Measurements from ENCODE around the gene CREB3. TPM values are rescaled to one million over a fixed set of nuclear protein-coding genes. Genes with fewer than 3 reads are reported as not detected.

CREB3 gene
- total RNA-seq, 1 donor from 2014 or later, result 33.2 TPM

DNA sequence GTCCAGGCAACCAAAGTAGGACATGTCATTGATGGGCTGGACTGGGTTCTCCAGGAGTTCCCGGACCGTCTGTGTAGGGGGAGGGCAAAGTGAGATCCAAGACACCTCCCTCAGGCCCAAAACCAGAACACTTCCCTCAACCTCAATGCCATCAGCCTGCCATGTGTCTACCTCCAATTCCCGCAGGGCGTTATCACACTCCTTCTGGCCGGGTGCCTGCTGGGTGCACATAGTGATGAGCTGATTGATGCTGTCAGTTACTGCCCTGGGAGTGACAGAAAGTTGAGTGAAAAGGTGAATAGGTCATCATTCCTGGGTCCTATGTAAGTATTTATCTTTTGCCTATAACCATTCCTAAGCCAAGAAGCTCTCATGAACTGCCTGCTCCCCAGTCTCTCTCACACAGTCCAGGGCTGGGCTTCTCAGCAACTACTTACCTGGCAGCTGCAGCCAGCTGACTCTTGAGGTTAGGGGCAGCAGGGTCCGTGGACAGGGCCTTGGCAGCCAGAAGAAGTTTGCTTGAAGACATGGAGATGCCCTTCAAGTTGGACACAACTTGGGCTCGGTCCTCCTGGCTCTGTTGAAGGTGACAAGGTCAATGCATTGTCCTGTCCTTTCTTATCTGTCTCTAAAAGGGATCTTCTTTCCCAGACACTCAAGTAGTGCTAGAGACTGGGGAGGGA is 21.5 kb upstream of the CREB3 start:
- H3K9me3 Mint-ChIP-seq (ENCODE audit: low read depth), result no peaks in the 10 kb centered on the region
- no peak overlapping the region for H3K27ac Mint-ChIP-seq
- H3K27me3 Mint-ChIP-seq, result no peaks in the 10 kb centered on the region
- DNase-seq (ENCODE audit: low spot score, unreplicated experiment), result no peak
- H3K36me3 Mint-ChIP-seq (ENCODE audit: insufficient read depth), result peaks cover 38% of the 10 kb centered on the region
- no peaks in the 10 kb centered on the region for H3K4me1 Mint-ChIP-seq (ENCODE audit: low read depth)
- TF ChIP-seq, protein P1, sequence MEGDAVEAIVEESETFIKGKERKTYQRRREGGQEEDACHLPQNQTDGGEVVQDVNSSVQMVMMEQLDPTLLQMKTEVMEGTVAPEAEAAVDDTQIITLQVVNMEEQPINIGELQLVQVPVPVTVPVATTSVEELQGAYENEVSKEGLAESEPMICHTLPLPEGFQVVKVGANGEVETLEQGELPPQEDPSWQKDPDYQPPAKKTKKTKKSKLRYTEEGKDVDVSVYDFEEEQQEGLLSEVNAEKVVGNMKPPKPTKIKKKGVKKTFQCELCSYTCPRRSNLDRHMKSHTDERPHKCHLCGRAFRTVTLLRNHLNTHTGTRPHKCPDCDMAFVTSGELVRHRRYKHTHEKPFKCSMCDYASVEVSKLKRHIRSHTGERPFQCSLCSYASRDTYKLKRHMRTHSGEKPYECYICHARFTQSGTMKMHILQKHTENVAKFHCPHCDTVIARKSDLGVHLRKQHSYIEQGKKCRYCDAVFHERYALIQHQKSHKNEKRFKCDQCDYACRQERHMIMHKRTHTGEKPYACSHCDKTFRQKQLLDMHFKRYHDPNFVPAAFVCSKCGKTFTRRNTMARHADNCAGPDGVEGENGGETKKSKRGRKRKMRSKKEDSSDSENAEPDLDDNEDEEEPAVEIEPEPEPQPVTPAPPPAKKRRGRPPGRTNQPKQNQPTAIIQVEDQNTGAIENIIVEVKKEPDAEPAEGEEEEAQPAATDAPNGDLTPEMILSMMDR (IDR thresholded peaks at IDR 0.05; ENCODE audit: unreplicated experiment), result no peak
- no peak overlapping the region for H3K4me3 Mint-ChIP-seq (ENCODE audit: low read depth)

DNA sequence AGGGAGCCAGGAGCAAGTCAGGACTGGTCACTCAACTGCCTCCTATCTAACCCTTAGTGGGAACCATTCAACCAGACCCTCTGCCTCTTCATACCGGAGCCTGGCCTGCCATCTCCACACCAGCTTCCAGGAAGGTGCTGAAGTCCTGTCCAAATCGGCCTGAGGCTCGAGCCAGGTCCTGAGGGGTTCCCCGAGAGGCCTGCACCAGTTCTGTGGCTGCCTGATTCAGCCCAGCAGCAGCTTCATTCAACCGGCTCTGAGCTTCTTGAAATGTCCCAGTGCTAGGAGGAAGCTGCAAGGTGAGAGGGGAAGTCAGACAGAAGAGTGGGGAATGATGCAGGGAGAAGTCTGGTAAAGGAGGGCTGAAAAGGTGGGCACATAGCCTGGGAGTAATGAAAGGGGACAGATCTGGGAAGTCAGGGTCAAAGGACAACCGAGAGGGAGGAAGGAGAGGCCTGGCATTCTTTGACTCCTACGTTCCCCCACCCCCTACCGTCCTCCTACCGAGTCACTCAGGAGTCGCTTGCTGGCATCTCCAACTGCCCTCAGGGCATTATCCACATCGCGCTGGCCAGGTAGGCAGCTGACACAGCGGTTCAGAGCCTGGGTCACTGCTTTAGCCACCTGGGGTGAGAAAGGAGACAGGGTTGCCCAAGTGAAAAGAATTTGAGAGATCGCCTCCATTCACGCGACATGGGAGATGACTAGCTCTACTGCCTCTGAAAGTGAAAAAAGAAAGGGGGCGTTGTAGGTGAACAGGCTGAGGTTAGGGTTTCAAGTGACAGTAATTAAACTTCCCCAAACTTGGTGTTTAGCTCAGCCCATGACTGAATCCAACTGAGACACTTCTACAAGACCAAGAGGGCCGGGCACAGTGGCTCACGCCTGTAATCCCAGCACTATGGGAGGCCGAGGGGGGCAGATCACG is 20.7 kb upstream of the CREB3 start:
- TF ChIP-seq, protein P1 (IDR thresholded peaks at IDR 0.05; ENCODE audit: unreplicated experiment), result no peak
- Mint-ChIP-seq H3K27ac (no peak overlapping the region), H3K9me3 (ENCODE audit: low read depth) (no peaks in the 10 kb centered on the region), H3K4me3 (ENCODE audit: low read depth) (no peak overlapping the region), H3K27me3 (no peaks in the 10 kb centered on the region), H3K4me1 (ENCODE audit: low read depth) (no peaks in the 10 kb centered on the region), H3K36me3 (ENCODE audit: insufficient read depth) (peaks cover 41% of the 10 kb centered on the region)
- DNase-seq (ENCODE audit: low spot score, unreplicated experiment), result no peak

DNA sequence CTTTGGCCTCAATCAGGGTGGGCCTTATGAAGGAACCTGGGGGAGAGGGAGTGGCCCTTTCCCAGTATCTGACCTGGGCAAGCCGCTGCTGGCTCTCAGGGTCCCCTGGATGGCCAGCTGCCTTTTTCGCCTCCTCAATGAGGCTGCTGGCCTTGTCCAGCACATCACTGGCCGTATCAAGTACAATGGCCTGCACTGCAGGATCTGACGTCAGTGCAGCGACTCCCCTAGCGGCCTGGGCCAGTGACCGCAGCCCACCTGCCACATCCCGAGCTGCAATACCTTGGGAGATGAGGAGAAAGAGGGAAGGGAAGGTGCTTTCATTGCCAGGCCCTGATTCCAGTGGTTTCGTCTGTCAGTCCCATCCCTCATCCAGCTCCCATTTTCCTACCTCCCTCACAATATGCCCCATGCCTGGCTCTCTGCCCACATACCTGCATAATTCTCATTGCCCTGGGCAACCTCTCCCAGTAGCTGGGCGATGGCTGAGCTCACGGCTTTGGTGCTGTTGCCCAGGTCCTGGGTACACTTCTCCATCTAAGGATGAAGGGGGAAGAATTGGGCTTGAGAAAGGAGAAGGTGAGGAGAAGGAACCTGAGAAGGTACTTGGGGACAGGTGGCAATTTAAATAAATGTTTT is 19.6 kb upstream of the CREB3 start:
- H3K4me1 Mint-ChIP-seq (ENCODE audit: low read depth), result no peaks in the 10 kb centered on the region
- no peak overlapping the region for H3K27ac Mint-ChIP-seq
- no peaks in the 10 kb centered on the region for H3K9me3 Mint-ChIP-seq (ENCODE audit: low read depth)
- no peak overlapping the region for H3K4me3 Mint-ChIP-seq (ENCODE audit: low read depth)
- no peak for DNase-seq (ENCODE audit: low spot score, unreplicated experiment)
- peaks cover 33% of the 10 kb centered on the region for H3K36me3 Mint-ChIP-seq (ENCODE audit: insufficient read depth)
- no peaks in the 10 kb centered on the region for H3K27me3 Mint-ChIP-seq
- TF ChIP-seq, protein P1 (IDR thresholded peaks at IDR 0.05; ENCODE audit: unreplicated experiment), result peak; percentile 17

DNA sequence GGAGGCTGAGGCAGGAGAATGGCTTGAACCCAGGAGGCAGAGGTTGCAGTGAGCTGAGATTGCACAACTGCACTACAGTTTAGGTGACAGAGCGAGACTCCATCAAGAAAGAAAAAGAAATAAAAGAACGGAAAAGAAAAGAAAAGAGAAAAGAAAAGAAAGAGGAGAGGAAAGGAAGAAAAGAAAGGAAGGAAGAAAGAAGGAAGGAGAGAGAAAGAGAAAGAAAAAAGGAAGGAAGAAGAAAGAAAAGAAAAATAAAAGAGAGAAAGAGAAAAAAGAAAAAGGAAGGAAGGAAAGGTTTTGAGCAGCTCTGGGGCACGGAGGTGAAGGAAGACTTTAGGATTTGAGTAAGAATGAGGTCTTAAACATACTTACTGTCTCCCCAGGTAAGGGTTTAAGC is 18.9 kb upstream of the CREB3 start:
- Mint-ChIP-seq H3K4me1 (ENCODE audit: low read depth) (no peaks in the 10 kb centered on the region), H3K27ac (no peak overlapping the region), H3K4me3 (ENCODE audit: low read depth) (no peak overlapping the region), H3K36me3 (ENCODE audit: insufficient read depth) (peaks cover 27% of the 10 kb centered on the region), H3K27me3 (no peaks in the 10 kb centered on the region), H3K9me3 (ENCODE audit: low read depth) (no peaks in the 10 kb centered on the region)
- DNase-seq (ENCODE audit: low spot score, unreplicated experiment), result no peak
- TF ChIP-seq, protein P1 (IDR thresholded peaks at IDR 0.05; ENCODE audit: unreplicated experiment), result no peak

DNA sequence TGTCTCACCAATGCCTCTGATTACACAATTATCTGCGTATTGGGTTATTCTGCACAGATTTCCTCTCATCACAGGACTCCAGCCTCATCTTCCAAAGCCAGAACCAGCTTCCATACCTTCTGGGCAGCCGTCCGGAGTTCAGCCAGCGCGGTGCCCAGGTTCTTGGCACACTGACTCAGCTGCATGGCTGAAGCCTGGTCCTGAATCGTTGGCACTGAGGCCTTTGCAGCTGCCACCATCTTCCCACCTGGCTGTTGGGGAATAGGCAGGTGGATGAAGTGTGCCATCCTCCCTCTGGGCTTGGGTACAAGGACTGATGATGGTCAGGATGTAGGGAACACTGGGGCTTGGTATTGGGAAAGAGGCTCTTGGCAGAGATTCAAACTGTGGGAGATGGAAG is 18.3 kb upstream of the CREB3 start:
- TF ChIP-seq, protein P1 (IDR thresholded peaks at IDR 0.05; ENCODE audit: unreplicated experiment), result no peak
- Mint-ChIP-seq H3K4me1 (ENCODE audit: low read depth) (no peaks in the 10 kb centered on the region), H3K9me3 (ENCODE audit: low read depth) (no peaks in the 10 kb centered on the region), H3K36me3 (ENCODE audit: insufficient read depth) (peaks cover 25% of the 10 kb centered on the region), H3K27ac (no peak overlapping the region), H3K27me3 (no peaks in the 10 kb centered on the region), H3K4me3 (ENCODE audit: low read depth) (no peak overlapping the region)
- DNase-seq (ENCODE audit: low spot score, unreplicated experiment), result no peak

Data from progenitor cell of endocrine pancreas (in vitro differentiated cells).